ENCODE measurements around the gene C1QB. TPM values are rescaled to one million over a fixed set of nuclear protein-coding genes. Genes with fewer than 3 reads are reported as not detected.

C1QB gene, protein sequence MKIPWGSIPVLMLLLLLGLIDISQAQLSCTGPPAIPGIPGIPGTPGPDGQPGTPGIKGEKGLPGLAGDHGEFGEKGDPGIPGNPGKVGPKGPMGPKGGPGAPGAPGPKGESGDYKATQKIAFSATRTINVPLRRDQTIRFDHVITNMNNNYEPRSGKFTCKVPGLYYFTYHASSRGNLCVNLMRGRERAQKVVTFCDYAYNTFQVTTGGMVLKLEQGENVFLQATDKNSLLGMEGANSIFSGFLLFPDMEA
- total RNA-seq, result 34.3 TPM
- long read RNA-seq, transcript C1QB-203 (3 exons, 1,254 nt), result major isoform, 8 of 11 reads
- long read RNA-seq, partial matches to known transcripts, result 0 of 11 reads
- long read RNA-seq, other reads (novel, unspliced or antisense), result 1 of 11 reads

- DNase-seq (ENCODE audit: low spot score), result no peak
- intact Hi-C loops (cut with DNase I), result no loop called here
Observed at GRCh38 chr1:22652881-22653316, at the start of gene C1QB. TSS of gene C1QB (plus strand) at chr1:22653236. CDS start at chr1:22659463, 6,227 bp downstream.

GRCh38 chr1:22606161-22606560 lies 46.9 kb upstream of the C1QB start:
- intact Hi-C loops (cut with DNase I), result no loop called here
- DNase-seq (ENCODE audit: low spot score), result no peak

DNA sequence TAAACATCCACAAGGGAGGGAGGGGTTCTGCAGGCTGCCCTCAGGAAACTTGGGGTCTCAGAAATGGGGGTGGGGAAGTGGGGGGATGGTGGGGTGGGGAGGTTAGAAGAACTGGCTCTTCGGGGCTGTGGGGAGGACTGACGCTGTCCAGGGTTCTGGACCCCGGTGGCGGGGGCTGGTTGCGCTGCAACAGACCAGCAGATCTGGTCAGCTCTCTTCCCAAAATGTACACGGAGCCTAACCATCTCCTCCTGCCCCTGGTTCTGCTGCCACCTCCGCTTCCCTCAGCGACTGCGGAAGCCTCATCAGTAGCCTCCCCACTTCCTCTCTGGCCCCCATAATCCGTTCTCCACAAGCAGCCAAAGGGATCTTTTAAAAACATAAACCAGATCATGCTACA lies 45.9 kb upstream of the C1QB start:
- no peak for DNase-seq (ENCODE audit: low spot score)
- intact Hi-C loops (cut with DNase I), result no loop called here

DNA sequence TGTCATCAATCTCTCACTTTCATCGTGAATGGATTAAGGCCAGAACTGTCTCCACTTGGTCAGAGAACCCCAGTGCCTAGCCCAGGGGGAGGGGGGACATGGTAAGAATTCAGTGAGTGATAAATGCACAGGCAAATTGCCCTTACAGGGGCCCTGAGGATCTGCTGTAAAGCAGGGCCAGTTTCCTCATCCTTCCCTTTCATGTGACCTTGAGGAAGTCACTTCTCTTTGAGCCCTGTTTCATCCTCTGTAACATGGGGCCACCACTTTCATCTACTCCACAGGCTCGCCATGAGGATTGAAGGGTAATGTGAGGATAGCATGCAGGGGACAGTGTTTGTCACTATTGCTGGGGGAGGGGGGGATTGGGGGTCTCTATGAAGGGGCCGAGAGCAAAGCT lies 44.7 kb upstream of the C1QB start:
- intact Hi-C loops (cut with DNase I), result no loop called here
- no peak for DNase-seq (ENCODE audit: low spot score)

GRCh38 chr1:22609291-22609690 lies 43.7 kb upstream of the C1QB start:
- intact Hi-C loops (cut with DNase I), result no loop called here
- DNase-seq (ENCODE audit: low spot score), result no peak

- intact Hi-C loops (cut with DNase I), result no loop called here
Observed at GRCh38 chr1:22611530-22611947, 41.5 kb upstream of the C1QB start.

GRCh38 chr1:22612671-22613571 lies 40.1 kb upstream of the C1QB start:
- no peak for DNase-seq (ENCODE audit: low spot score)
- intact Hi-C loops (cut with DNase I), result no loop called here

More at GRCh38 chr1:22611530-22611947, 41.5 kb upstream of the C1QB start:
- DNase-seq (ENCODE audit: low spot score), result no peak

- no peak for DNase-seq (ENCODE audit: low spot score)
- intact Hi-C loops (cut with DNase I), result no loop called here
Observed at GRCh38 chr1:22613572-22613918, 39.5 kb upstream of the C1QB start.

- intact Hi-C loops (cut with DNase I), result no loop called here
- DNase-seq (ENCODE audit: low spot score), result no peak
Observed at GRCh38 chr1:22613951-22614350, 39.1 kb upstream of the C1QB start.

DNA sequence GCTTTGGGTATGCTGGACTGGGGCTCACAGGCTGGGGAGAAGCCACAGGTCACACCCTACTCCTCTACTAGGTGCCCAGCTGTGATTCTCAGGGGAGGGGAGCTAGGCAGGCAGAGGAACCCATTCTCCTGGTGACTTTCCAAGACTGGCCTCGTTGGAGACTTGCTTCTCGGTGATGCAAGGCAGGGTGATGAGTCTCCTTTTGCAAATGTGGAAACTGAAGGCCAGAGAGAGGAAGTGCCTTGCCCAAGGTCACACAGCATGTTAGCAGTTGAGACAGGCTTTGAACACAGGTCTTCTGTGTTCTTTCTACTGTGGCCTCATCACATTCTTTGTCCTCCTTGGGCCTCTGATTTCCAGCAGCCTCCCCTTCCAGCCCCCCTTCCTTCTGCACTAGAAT lies 37.1 kb upstream of the C1QB start:
- intact Hi-C loops (cut with DNase I), result no loop called here
- DNase-seq (ENCODE audit: low spot score), result no peak

DNA sequence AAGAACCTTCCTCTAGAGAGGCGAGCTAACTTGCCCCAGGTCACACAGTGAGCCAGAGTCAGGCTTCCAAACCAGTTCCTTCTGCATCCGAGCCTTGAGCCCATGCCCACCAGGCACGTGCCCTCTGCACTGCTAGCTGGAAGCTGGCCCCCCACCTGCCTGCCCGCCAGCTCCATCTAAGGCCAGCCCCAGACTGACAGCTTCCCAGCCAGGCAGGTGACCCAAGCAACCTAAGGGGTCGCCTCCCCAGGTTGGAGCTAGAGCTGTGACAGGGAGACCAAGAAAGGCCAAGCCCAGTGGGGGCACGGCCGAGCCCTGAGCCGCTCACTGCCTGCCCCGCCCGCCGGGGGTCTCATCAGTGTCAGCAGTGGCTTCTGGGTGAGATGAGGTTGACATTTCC lies 36.5 kb upstream of the C1QB start:
- intact Hi-C loops (cut with DNase I), result no loop called here
- DNase-seq (ENCODE audit: low spot score), result no peak

DNA sequence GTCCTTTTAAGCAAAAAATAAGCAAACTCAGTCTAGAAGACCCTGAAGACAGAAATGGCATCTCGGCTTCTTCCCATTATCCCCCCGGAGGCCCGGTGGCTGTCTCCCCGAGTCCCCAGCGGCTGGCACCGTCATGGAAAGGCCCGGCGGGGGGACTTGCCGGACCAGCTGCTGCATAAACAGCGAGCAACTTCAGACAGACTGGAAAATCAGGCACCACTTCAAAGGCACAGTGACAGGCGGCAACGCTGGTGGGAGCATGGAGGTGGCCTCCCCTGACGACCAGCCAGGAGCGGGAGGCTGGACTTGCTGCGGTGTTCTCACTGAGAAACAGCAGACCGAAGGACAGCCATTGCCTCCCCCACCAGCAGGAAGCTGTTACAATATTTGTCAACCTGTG lies 35.0 kb upstream of the C1QB start:
- no peak for DNase-seq (ENCODE audit: low spot score)
- intact Hi-C loops (cut with DNase I), result no loop called here

DNA sequence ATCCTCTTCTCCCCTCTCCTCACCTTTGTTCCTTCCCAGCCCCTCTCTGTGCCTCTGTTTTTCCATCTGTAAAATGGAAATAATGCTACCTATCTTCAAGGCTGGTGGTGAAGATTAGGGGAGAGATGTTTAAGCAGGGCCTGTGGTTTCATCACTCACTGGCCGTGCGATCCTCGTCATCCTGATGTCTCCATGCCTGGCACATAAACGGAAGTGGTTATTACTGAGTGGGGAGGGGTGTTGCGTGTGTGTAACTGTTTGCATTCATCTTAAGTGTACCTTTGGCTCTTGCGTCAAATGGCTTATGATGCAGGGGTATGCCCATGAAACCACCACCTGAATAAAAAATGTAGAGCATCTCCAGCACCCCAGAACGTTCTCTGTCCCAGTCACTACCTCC lies 33.8 kb upstream of the C1QB start:
- no peak for DNase-seq (ENCODE audit: low spot score)
- intact Hi-C loops (cut with DNase I), result no loop called here

DNA sequence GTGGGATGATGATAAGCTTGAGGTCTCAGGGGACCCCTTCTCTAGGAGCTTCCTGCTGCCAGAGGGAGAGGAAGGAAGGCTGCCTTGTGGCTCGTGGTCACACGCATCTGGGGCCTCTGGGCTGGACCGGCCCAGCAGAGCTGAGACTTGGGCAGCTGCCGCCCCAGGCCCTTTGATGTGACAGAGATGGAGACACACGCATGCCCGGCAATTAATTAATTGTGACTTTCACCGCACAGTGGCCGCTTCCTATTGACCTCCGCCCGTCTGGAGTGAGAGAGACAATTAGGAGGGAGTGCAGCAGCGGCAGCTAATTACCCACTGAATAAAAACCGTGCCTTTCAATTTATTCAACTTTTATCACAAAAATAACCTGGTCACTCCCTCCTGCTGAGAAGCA lies 33.2 kb upstream of the C1QB start:
- intact Hi-C loops (cut with DNase I), result no loop called here
- no peak for DNase-seq (ENCODE audit: low spot score)

DNA sequence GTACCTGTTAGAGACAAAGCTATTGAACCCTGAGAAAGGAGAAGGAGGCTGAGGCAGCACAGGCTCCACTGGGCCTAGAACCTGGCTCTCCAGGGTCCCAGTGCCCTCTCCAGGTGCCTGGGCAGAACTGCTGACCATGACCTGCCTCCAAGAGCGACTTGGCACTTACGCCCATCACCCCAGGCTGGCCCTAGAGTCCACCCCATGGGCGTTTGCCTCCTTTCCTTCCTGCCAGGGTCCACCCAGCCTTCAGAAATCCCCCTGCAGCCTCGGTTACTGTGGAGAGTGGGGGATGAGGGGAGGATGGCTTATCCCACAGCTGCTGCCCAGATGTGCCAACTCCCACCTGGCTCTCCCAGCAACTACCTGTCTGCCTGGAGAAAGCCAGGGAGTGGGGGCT lies 31.3 kb upstream of the C1QB start:
- intact Hi-C loops (cut with DNase I), result no loop called here
- DNase-seq (ENCODE audit: low spot score), result no peak

DNA sequence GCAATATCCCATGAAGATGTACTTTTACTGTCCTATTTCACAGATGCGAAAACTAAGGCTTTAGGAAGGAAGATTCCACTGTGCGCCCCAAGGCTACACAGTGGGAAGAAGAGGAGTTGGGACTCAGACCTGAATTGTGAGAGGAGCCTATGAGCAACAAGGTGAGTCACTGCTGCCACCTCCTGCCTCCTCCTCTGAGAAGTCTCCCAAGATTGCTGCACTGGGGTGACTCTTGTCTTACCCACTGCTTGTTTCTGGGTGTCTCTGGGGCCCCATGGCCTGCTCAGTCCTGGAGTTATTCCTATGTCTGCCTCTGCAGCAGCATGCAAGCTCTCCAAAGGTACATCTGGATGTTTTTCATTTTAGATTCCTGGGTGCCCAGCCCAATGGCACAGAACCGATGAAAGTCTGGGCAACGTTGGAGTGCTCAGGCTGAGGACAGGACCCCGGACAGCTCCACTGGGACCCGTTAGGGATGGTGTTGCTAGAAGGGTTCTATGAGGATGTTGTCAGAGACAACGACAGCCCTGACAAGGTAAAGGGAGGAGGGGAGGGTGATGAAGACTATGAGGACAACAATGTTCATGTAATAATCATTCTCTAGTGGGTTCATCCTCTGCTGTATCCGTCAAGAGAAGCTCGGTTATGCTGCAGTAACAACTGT lies 27.6 kb upstream of the C1QB start:
- intact Hi-C loops (cut with DNase I), result no loop called here
- DNase-seq (ENCODE audit: low spot score), result no peak

DNA sequence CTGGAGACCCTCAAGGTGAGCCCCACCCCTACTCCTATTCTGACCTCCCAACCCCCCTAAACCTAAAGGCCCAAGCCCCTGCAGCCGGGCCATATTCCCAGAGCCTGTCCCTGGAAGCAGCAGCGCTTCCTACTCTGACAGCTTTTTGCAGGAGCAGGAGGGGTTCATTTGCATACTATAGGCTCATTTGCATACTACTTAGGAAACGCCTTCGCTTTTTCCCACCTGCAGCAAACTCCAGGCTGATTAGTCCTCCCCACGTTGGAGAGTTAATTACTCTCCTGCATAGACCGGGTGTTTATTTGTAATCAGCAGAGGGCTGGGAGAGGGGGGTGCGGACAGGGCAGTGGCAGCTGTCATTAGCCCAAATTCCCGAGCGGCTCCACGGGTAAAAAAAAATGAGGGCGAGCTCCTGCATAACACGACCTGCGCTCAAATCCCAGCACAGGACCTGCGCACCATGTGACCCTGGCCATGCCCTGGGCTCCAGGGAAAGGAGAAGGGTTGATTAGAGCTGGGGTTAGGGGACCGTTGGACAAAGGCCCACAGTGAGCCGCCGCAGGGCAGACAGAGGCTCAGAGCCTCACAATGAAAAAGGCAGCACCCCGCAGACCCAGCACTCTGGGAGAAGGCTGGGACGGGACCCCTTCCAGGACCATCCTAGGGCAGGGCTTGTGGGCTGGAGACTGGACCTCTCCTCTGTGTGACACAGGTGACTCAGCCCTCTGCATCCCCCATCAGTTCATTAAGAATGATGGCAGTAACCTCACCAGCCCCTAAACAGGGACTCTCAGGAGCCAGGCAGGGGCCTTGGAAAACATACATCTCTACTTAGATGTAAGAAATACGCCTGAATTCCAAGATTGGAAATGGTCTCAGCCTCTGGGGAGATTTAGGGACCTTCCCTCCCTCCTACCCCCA lies 26.5 kb upstream of the C1QB start:
- DNase-seq (ENCODE audit: low spot score), result no peak
- intact Hi-C loops (cut with DNase I), result no loop called here

- intact Hi-C loops (cut with DNase I), result no loop called here
Observed at GRCh38 chr1:22627331-22627730, 25.7 kb upstream of the C1QB start.

GRCh38 chr1:22628698-22629444 lies 24.2 kb upstream of the C1QB start:
- intact Hi-C loops (cut with DNase I), result no loop called here
- DNase-seq (ENCODE audit: low spot score), result no peak

More at GRCh38 chr1:22627331-22627730, 25.7 kb upstream of the C1QB start:
- no peak for DNase-seq (ENCODE audit: low spot score)
